T-helper 2 cell treated with Interferon-gamma antibody and Interleukin-4, amounts not matched to agents 5 μg/mL and 100 μg/mL, for 36 hours (primary cell): ENCODE measurements around the gene CCDC7.
"Not testable (repeated sequence)": the region's sequence is repeated elsewhere in the genome, so short reads cannot be mapped to it uniquely, and the experiment has no call there.

Source experiments
- DNase-seq: peaks from one replicate; pipeline ENCODE4 v3.0.0; 2021; ENCODE audit warnings: low spot score
- H3K27ac Mint-ChIP-seq: one replicate; pipeline ENCODE4 v1.8.0; 2021; ENCODE audit warnings: mild to moderate bottlenecking, mixed read lengths
- H3K27me3 Mint-ChIP-seq: one replicate; pipeline ENCODE4 v1.8.0; 2021; ENCODE audit warnings: low read depth, mixed read lengths
- H3K36me3 Mint-ChIP-seq: one replicate; pipeline ENCODE4 v1.8.0; 2021; ENCODE audit warnings: low read depth, mixed read lengths
- H3K4me1 Mint-ChIP-seq: one replicate; pipeline ENCODE4 v1.8.0; 2021; ENCODE audit warnings: low read depth, mixed read lengths
- H3K4me3 Mint-ChIP-seq: one replicate; pipeline ENCODE4 v1.8.0; 2022; ENCODE audit warnings: mild to moderate bottlenecking, moderate library complexity, mixed read lengths
- H3K9me3 Mint-ChIP-seq: one replicate; pipeline ENCODE4 v1.8.0; 2021; ENCODE audit warnings: mixed read lengths

Gene CCDC7

DNA sequence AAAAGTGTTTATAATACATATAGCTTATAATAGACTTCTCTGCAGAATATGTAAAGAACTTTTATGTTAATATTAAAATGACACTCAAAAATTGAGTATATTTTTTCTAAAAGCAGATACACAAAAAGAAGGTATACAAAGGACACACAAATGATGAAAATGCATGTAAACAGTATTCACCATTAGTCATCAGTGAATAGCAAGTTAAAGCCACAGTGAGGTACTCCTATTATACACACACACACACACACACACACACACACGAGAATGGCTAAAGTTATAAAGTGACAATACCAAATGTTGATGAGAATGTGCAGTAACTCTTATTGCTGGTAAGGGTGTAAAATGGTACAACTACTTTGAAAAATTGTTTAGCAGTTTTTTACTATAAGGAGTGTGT is 419.2 kb downstream of the CCDC7 start:
- Mint-ChIP-seq H3K27me3 (peaks cover 5% of the 10 kb centered on the region), H3K4me3 (no peak overlapping the region), H3K27ac (no peak overlapping the region), H3K36me3 (no peaks in the 10 kb centered on the region), H3K9me3 (no peaks in the 10 kb centered on the region), H3K4me1 (no peaks in the 10 kb centered on the region)
- no peak for DNase-seq

DNA sequence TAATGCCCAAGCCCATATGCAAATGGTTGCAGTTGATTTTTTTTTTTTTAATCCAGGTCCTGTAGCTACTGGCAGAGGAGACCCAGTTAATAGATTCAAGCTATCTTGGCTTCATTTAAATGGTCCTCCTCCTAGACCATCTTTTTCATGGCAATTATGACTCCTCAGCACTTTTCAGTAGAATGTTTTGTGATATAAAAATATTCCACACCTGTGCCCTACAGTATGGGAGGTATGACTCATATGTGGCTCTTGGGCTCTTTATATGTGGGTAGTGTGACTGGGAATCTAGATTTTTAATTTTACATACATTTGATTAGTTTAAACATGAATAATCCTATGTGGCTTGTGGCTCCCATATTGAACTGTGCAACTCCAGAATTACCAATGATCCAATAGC is 432.0 kb downstream of the CCDC7 start:
- Mint-ChIP-seq H3K27me3 (no peaks in the 10 kb centered on the region), H3K9me3 (no peaks in the 10 kb centered on the region), H3K4me1 (peaks cover 8% of the 10 kb centered on the region), H3K27ac (no peak overlapping the region), H3K36me3 (no peaks in the 10 kb centered on the region), H3K4me3 (no peak overlapping the region)
- no peak for DNase-seq

DNA sequence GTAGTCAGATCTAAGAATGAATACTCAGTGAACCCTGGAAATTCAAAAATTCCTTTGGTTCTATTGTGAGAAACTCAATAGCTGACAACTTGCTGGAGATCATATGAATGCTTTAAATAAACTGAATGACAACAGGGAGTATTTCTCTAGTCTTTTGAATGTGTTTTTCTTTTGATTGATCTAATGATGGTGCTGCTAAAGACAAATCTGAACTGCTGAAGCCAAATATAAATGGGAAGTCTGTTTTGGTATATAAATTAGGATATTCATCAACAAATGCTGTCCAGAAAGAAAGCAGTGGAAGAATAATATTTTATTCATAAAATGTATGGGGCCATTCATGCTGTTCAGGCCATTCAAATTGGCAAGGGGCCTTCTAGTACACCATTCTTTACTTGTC is 432.7 kb downstream of the CCDC7 start:
- no peak overlapping the region for H3K27ac Mint-ChIP-seq

DNA sequence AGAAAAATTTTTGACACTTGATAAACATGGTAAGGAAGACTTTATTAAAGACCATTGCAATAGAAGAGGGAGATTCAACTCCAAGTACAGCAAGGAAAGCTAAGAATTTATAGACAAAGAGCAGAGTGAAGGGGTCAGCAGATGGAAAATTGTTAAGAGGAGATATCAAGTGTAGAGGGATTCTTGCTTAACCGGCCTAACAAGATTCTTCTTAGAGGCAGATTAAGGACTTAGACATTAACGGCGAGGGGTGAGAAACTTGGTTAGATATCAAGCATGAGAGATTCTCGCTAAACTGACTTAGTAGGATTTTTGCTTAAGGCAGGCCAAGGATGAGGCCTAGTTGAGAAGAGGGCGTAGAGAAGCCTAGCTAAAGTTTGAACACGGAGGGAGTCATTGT is 436.1 kb downstream of the CCDC7 start:
- Mint-ChIP-seq H3K27me3 (no peaks in the 10 kb centered on the region), H3K4me3 (no peak overlapping the region), H3K4me1 (peaks cover 8% of the 10 kb centered on the region), H3K36me3 (no peaks in the 10 kb centered on the region), H3K27ac (no peak overlapping the region), H3K9me3 (no peaks in the 10 kb centered on the region)
- DNase-seq, result no peak

More for the DNA sequence above, 432.7 kb downstream of the CCDC7 start:
- Mint-ChIP-seq H3K4me1 (peaks cover 8% of the 10 kb centered on the region), H3K4me3 (no peak overlapping the region), H3K36me3 (no peaks in the 10 kb centered on the region), H3K27me3 (no peaks in the 10 kb centered on the region), H3K9me3 (no peaks in the 10 kb centered on the region)
- DNase-seq, result no peak

DNA sequence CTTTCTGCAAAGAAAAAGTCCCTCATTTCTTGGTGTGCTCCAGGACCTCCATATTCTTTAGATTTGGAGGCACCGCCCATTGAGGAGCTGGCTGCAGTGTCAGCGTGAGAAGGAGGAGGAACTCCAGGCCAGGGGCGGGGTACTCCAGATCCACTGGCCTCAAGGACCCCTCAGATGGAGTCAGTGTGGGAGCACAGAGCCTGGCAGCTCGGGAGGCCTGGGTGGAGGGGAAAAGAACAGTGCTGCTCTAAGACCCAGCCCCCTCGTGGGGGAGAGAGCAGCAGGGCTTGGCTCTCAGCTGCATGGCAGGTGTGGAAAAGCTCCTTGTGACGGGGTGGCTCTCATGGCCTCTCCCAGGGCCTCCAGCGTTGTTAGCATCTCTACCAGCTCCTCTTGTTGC is 441.5 kb downstream of the CCDC7 start:
- no peak for DNase-seq
- H3K4me1 Mint-ChIP-seq, result peaks cover 1% of the 10 kb centered on the region
- no peak overlapping the region for H3K27ac Mint-ChIP-seq
- H3K27me3 Mint-ChIP-seq, result no peaks in the 10 kb centered on the region
- no peaks in the 10 kb centered on the region for H3K9me3 Mint-ChIP-seq
- H3K4me3 Mint-ChIP-seq, result no peak overlapping the region
- H3K36me3 Mint-ChIP-seq, result no peaks in the 10 kb centered on the region

DNA sequence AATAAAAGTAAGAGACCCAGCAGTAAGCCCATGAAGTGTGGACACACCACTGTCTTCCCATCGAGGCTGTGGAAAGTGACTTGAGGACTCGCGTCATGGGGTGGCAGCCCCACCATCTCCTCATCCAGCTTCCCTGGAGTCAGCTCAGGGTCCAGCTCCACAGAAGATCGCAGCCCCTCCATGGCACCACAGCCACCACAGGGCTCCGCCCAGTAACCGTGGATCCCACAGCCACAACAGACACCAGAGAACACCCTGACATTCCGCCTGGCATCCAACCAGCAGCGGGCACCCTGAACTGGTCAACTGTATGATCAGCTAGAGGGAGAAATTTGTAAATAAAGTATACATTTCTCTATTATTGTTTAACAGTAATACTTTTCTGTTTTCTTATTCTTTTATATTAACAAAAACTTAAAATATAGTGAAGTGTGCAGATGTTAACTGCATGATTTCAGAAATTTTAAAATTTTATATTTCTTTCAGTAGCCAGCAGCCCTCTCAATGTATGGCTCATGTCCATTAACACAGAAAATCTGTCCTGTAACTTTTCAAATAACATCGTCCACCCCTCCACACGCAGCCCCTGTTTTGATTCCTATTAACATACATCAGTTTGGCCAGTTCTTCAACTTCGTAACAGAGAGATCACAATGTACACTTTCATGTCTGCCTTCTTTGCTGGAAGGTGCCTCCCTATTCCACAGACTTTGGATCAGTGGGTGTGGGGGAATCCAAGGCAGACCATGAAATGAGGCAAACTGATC is 442.4 kb downstream of the CCDC7 start:
- no peaks in the 10 kb centered on the region for H3K9me3 Mint-ChIP-seq
- H3K4me3 Mint-ChIP-seq, result no peak overlapping the region
- peaks cover 1% of the 10 kb centered on the region for H3K4me1 Mint-ChIP-seq
- H3K27ac Mint-ChIP-seq, result no peak overlapping the region
- H3K36me3 Mint-ChIP-seq, result no peaks in the 10 kb centered on the region
- DNase-seq, result no peak
- H3K27me3 Mint-ChIP-seq, result no peaks in the 10 kb centered on the region

DNA sequence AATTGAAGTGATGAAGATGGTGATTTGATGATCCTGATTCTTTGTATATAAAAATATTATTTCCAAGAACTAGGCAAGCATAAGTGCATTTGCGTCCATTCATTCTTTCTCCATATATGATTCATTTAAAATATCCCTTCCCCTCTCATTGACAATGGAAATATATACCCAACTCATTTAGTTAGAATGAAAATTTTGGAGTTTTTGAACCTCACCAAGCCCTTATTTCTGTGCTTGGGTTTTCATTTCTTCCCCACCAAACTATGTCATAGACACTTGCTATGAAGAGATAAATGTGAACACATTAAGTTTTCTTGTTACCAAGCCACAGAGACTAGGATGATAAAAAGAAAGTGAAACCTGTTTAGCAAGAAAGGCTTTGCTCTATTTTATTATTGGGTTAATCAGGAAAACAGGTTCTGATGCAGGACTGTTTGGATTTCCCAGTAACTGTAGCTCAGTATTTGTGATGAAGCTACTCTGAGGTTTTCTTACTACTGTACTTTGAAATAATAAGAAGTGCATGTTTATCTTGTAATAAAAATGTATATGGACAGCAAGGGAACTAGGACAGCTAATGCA is 443.8 kb downstream of the CCDC7 start:
- Mint-ChIP-seq H3K27me3 (no peaks in the 10 kb centered on the region), H3K36me3 (no peaks in the 10 kb centered on the region), H3K9me3 (no peaks in the 10 kb centered on the region), H3K4me3 (no peak overlapping the region), H3K27ac (no peak overlapping the region), H3K4me1 (peaks cover 1% of the 10 kb centered on the region)
- DNase-seq, result no peak

DNA sequence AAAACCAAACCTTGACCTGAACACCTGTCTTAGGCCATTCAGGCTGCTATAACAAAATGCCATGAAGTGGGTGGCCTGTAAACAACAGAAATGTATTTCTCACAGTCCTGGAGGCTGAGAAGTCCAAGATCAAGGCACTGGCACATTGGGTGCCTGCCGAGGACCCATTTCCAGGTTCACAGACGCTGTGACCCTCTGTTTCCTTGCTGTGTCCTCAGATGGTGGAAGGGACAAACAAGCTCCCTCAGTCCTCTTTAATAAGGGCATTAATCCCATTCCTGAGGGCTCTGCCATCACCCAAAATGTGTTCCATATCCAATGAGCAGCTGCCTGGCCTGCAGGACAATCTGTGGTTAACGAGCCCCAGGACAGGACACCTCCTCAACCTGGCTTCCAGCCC is 444.5 kb downstream of the CCDC7 start:
- no peaks in the 10 kb centered on the region for H3K36me3 Mint-ChIP-seq
- H3K27ac Mint-ChIP-seq, result no peak overlapping the region
- DNase-seq, result no peak
- no peaks in the 10 kb centered on the region for H3K9me3 Mint-ChIP-seq
- H3K4me1 Mint-ChIP-seq, result peaks cover 1% of the 10 kb centered on the region
- H3K27me3 Mint-ChIP-seq, result no peaks in the 10 kb centered on the region
- no peak overlapping the region for H3K4me3 Mint-ChIP-seq

DNA sequence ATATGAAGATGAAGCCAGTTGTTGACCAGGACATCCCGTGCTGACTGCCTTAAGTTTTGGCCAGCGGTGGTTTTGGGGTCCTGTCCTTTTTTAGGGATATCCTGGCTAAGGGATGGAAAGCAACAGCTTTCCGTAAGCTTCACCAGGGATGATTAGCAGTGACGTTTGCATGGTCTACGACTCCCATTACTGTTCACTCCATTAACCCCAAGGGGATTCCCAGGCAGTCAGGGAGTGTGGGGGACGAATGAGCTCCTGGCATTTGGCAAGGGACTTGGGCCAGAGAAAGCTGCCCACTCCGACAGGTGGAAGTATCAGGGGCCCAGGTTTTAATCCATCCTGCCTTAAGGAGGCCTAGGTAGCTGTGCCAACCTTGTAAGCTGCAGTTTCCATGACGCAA is 445.3 kb downstream of the CCDC7 start:
- Mint-ChIP-seq H3K27ac (no peak overlapping the region), H3K27me3 (no peaks in the 10 kb centered on the region), H3K9me3 (no peaks in the 10 kb centered on the region), H3K4me3 (no peak overlapping the region), H3K4me1 (peaks cover 1% of the 10 kb centered on the region), H3K36me3 (peaks cover 2% of the 10 kb centered on the region)
- DNase-seq, result no peak

DNA sequence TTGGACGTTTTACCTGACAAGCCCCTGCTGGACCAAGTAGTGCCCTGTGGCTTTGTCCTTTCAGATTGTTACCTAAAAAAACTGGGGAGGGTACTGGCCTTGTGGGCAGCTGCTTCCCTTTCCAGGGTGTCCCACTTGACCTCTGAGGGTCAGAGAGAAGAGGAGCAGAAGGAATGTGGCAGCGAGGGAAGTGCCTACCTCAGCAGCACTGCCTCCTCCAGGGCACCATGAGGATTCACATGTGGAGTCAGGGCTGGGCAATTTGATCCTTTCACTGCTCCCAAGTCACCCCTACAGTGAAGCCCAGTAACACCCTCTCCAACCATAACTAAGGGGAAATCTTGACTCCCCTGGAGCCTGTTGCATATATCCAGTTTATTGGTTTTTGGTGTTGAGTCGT is 447.5 kb downstream of the CCDC7 start:
- DNase-seq, result no peak
- Mint-ChIP-seq H3K27me3 (no peaks in the 10 kb centered on the region), H3K9me3 (no peaks in the 10 kb centered on the region), H3K4me1 (peaks cover 1% of the 10 kb centered on the region), H3K4me3 (no peak overlapping the region), H3K36me3 (peaks cover 10% of the 10 kb centered on the region), H3K27ac (no peak overlapping the region)

DNA sequence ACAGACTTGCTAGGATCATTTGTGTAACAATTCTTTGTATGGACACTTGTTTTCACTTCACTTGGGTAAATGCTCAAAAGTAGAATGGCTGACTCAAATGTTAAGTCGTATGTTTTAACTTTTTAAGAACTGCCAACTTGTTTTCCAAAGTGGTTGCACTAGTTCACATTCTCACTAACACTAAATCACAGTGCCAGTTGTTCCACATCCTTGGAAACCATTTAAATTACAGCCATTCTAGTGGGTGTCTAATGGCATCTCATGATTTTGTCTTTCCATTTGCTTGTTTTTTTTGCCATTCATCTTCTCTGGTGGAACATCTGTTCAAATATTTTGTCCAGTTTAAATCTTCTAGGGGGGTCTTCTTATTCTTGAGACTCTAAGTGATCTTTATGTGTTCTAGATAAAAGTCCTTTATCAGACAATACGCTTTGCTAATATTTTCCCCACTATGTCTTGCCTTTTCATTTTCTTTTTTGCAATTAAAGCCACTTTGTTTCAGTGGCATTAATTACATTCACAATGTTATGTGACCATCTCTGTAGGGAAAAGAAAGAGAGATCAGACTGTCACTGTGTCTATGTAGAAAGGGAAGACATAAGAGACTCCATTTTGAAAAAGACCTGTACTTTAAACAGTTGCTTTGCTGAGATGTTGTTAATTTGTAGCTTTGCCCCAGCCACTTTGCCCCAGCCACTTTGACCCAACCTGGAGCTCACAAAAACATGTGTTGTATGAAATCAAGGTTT is 448.1 kb downstream of the CCDC7 start:
- H3K4me1 Mint-ChIP-seq, result peaks cover 1% of the 10 kb centered on the region
- peaks cover 10% of the 10 kb centered on the region for H3K36me3 Mint-ChIP-seq
- no peaks in the 10 kb centered on the region for H3K27me3 Mint-ChIP-seq
- H3K4me3 Mint-ChIP-seq, result no peak overlapping the region
- H3K9me3 Mint-ChIP-seq, result no peaks in the 10 kb centered on the region
- DNase-seq, result no peak
- no peak overlapping the region for H3K27ac Mint-ChIP-seq

DNA sequence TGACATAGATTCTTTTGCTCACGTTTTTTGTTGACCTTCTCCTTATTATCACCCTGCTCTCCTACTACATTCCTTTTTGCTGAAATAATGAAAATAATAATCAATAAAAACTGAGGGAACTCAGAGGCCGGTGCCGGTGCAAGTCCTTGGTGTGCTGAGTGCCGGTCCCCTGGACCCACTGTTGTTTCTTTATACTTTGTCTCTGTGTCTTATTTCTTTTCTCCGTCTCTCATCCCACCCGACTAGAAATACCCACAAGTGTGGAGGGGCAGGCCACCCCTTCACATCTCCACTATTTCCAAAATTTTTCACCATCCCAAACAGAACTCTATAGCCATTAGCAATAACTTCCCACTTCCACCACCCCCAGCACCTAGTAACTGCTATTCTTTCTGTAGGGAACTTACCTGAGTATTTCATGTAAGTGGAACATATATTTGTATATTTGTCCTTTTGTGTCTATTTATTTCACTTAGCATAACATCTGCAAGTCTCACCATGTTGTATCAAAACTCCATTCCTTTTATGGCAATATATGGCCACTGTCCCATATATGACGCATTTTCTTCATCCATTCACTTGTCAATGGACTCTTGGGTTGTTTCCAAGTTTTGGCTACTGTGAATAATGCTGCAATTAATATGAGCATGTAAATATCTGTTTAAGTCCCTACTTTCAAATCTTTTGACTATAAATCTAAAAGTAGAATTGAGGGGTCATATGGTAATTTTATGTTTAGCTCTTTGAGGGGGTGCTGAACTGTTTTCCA is 449.4 kb downstream of the CCDC7 start:
- H3K9me3 Mint-ChIP-seq, H3K4me3 Mint-ChIP-seq, H3K4me1 Mint-ChIP-seq, H3K27me3 Mint-ChIP-seq, DNase-seq, H3K27ac Mint-ChIP-seq: not testable (repeated sequence)
- H3K36me3 Mint-ChIP-seq, result peaks cover 10% of the 10 kb centered on the region

DNA sequence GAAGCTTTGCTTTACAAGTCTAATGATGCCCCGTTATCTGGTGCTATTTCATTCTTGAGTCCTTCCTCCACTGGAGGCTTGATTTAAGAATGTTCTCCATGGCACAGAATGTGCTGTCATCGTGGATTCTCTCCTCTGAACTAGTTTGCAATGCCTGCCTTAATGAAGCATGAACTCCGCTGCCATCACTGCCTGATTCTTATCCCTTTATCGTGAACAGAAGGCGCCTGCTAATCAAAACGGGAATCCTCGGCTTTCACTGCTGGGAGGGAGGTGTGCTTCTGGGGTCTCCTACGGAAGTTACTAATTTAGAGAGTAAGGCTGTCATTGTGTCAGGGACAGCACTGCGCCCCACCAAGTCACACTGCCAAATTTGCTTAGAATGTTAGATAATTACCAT is 455.9 kb downstream of the CCDC7 start:
- no peak overlapping the region for H3K4me3 Mint-ChIP-seq
- H3K27ac Mint-ChIP-seq, result no peak overlapping the region
- H3K9me3 Mint-ChIP-seq, result no peaks in the 10 kb centered on the region
- H3K27me3 Mint-ChIP-seq, result no peaks in the 10 kb centered on the region
- H3K36me3 Mint-ChIP-seq, result peaks cover 10% of the 10 kb centered on the region
- no peak for DNase-seq
- no peaks in the 10 kb centered on the region for H3K4me1 Mint-ChIP-seq

DNA sequence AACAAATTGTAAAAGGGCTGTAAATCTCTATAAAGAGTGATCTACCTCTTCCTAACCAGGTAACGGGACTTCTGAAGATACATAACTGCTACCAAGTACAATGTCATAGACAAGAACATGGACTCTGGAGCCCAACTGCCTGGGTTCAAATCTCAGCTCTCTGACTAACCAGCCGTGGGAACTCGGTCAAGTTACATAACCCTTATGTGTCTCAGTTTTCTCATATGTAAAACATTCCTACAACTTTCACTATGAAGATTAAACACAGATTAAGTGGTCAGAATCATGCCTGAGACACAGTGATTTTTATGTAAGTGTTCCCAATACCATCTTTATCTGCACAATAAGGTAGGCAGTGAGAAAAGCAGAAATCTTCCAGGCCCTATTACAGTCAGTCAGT is 459.5 kb downstream of the CCDC7 start:
- no peaks in the 10 kb centered on the region for H3K4me1 Mint-ChIP-seq
- no peak overlapping the region for H3K27ac Mint-ChIP-seq
- DNase-seq, result no peak
- H3K36me3 Mint-ChIP-seq, result peaks cover 13% of the 10 kb centered on the region
- H3K9me3 Mint-ChIP-seq, result no peaks in the 10 kb centered on the region
- H3K27me3 Mint-ChIP-seq, result no peaks in the 10 kb centered on the region
- no peak overlapping the region for H3K4me3 Mint-ChIP-seq
